ENCODE data around the gene GATA5.
"Not testable (repeated sequence)": the region's sequence is repeated elsewhere in the genome, so short reads cannot be mapped to it uniquely, and the experiment has no call there.

Gene GATA5

GRCh38 chr20:62495749-62496567 is 20.2 kb upstream of the GATA5 start:
- H3K4me3 ChIP-seq (ENCODE audit: low read length in 2 of 2) = no peak overlapping the region
- no peak overlapping the region for H3K27ac ChIP-seq (ENCODE audit: low read depth in 2 of 2, low read length in 2 of 2)
- no peaks in the 10 kb centered on the region for H3K36me3 ChIP-seq (ENCODE audit: control insufficient read depth in 2 of 2, insufficient read depth in 2 of 2, low read length in 2 of 2)
- peaks cover 3 to 4% of the 10 kb centered on the region in 2 donors for H3K4me1 ChIP-seq (ENCODE audit: control insufficient read depth in 2 of 2, insufficient read depth in 2 of 2, low read length in 2 of 2)
- no peaks in the 10 kb centered on the region for H3K9me3 ChIP-seq (ENCODE audit: control insufficient read depth in 2 of 2, low read length in 2 of 2)
- H3K27me3 ChIP-seq (ENCODE audit: control insufficient read depth in 2 of 2, insufficient read depth in 2 of 2, low read length in 2 of 2) = peaks cover 0 to under 1% of the 10 kb centered on the region in 2 donors
- H3K9ac ChIP-seq (ENCODE audit: low read depth in 1 of 2, low read length in 2 of 2) = no peak overlapping the region

GRCh38 chr20:62494980-62495748 is 19.4 kb upstream of the GATA5 start:
- Histone ChIP-seq H3K27me3 (ENCODE audit: control insufficient read depth in 2 of 2, insufficient read depth in 2 of 2, low read length in 2 of 2) (peaks cover 0 to 2% of the 10 kb centered on the region in 2 donors), H3K4me1 (ENCODE audit: control insufficient read depth in 2 of 2, insufficient read depth in 2 of 2, low read length in 2 of 2) (peaks cover 0 to 4% of the 10 kb centered on the region in 2 donors), H3K4me3 (ENCODE audit: low read length in 2 of 2) (no peak overlapping the region), H3K36me3 (ENCODE audit: control insufficient read depth in 2 of 2, insufficient read depth in 2 of 2, low read length in 2 of 2) (no peaks in the 10 kb centered on the region), H3K9ac (ENCODE audit: low read depth in 1 of 2, low read length in 2 of 2) (no peak overlapping the region), H3K9me3 (ENCODE audit: control insufficient read depth in 2 of 2, low read length in 2 of 2) (no peaks in the 10 kb centered on the region), H3K27ac (ENCODE audit: low read depth in 2 of 2, low read length in 2 of 2) (no peak overlapping the region)

GRCh38 chr20:62494537-62494936 is 18.7 kb upstream of the GATA5 start:
- no peak overlapping the region for H3K4me3 ChIP-seq (ENCODE audit: low read length in 2 of 2)
- no peak overlapping the region for H3K27ac ChIP-seq (ENCODE audit: low read depth in 2 of 2, low read length in 2 of 2)
- no peaks in the 10 kb centered on the region for H3K9me3 ChIP-seq (ENCODE audit: control insufficient read depth in 2 of 2, low read length in 2 of 2)
- H3K27me3 ChIP-seq (ENCODE audit: control insufficient read depth in 2 of 2, insufficient read depth in 2 of 2, low read length in 2 of 2) = peaks cover 0 to 2% of the 10 kb centered on the region in 2 donors
- H3K36me3 ChIP-seq (ENCODE audit: control insufficient read depth in 2 of 2, insufficient read depth in 2 of 2, low read length in 2 of 2) = no peaks in the 10 kb centered on the region
- H3K4me1 ChIP-seq (ENCODE audit: control insufficient read depth in 2 of 2, insufficient read depth in 2 of 2, low read length in 2 of 2) = peaks cover 2 to 4% of the 10 kb centered on the region in 2 donors
- no peak overlapping the region for H3K9ac ChIP-seq (ENCODE audit: low read depth in 1 of 2, low read length in 2 of 2)

GRCh38 chr20:62493886-62494285 is 18.1 kb upstream of the GATA5 start:
- H3K27me3 ChIP-seq (ENCODE audit: control insufficient read depth in 2 of 2, insufficient read depth in 2 of 2, low read length in 2 of 2) = peaks cover 0 to 2% of the 10 kb centered on the region in 2 donors
- no peak overlapping the region for H3K4me3 ChIP-seq (ENCODE audit: low read length in 2 of 2)
- no peak overlapping the region for H3K27ac ChIP-seq (ENCODE audit: low read depth in 2 of 2, low read length in 2 of 2)

GRCh38 chr20:62493253-62493885 is 17.6 kb upstream of the GATA5 start:
- Histone ChIP-seq H3K9ac (ENCODE audit: low read depth in 1 of 2, low read length in 2 of 2) (no peak overlapping the region), H3K4me3 (ENCODE audit: low read length in 2 of 2) (no peak overlapping the region), H3K9me3 (ENCODE audit: control insufficient read depth in 2 of 2, low read length in 2 of 2) (no peaks in the 10 kb centered on the region), H3K27ac (ENCODE audit: low read depth in 2 of 2, low read length in 2 of 2) (no peak overlapping the region), H3K36me3 (ENCODE audit: control insufficient read depth in 2 of 2, insufficient read depth in 2 of 2, low read length in 2 of 2) (no peaks in the 10 kb centered on the region), H3K4me1 (ENCODE audit: control insufficient read depth in 2 of 2, insufficient read depth in 2 of 2, low read length in 2 of 2) (peaks cover 2 to 4% of the 10 kb centered on the region in 2 donors), H3K27me3 (ENCODE audit: control insufficient read depth in 2 of 2, insufficient read depth in 2 of 2, low read length in 2 of 2) (peaks cover 2% of the 10 kb centered on the region in 2 donors)

More at GRCh38 chr20:62493886-62494285, 18.1 kb upstream of the GATA5 start:
- H3K9me3 ChIP-seq (ENCODE audit: control insufficient read depth in 2 of 2, low read length in 2 of 2) = no peaks in the 10 kb centered on the region
- H3K9ac ChIP-seq (ENCODE audit: low read depth in 1 of 2, low read length in 2 of 2) = no peak overlapping the region
- H3K4me1 ChIP-seq (ENCODE audit: control insufficient read depth in 2 of 2, insufficient read depth in 2 of 2, low read length in 2 of 2) = peaks cover 2 to 4% of the 10 kb centered on the region in 2 donors
- no peaks in the 10 kb centered on the region for H3K36me3 ChIP-seq (ENCODE audit: control insufficient read depth in 2 of 2, insufficient read depth in 2 of 2, low read length in 2 of 2)

GRCh38 chr20:62492711-62493110 is 16.9 kb upstream of the GATA5 start:
- Histone ChIP-seq H3K27ac (ENCODE audit: low read depth in 2 of 2, low read length in 2 of 2) (no peak overlapping the region), H3K36me3 (ENCODE audit: control insufficient read depth in 2 of 2, insufficient read depth in 2 of 2, low read length in 2 of 2) (no peaks in the 10 kb centered on the region), H3K9ac (ENCODE audit: low read depth in 1 of 2, low read length in 2 of 2) (no peak overlapping the region), H3K4me3 (ENCODE audit: low read length in 2 of 2) (no peak overlapping the region), H3K27me3 (ENCODE audit: control insufficient read depth in 2 of 2, insufficient read depth in 2 of 2, low read length in 2 of 2) (peaks cover 6 to 7% of the 10 kb centered on the region in 2 donors), H3K9me3 (ENCODE audit: control insufficient read depth in 2 of 2, low read length in 2 of 2) (no peaks in the 10 kb centered on the region), H3K4me1 (ENCODE audit: control insufficient read depth in 2 of 2, insufficient read depth in 2 of 2, low read length in 2 of 2) (peaks cover 2 to 4% of the 10 kb centered on the region in 2 donors)

- H3K9ac ChIP-seq (ENCODE audit: low read depth in 1 of 2, low read length in 2 of 2); H3K27ac ChIP-seq (ENCODE audit: low read depth in 2 of 2, low read length in 2 of 2); H3K36me3 ChIP-seq (ENCODE audit: control insufficient read depth in 2 of 2, insufficient read depth in 2 of 2, low read length in 2 of 2); H3K9me3 ChIP-seq (ENCODE audit: control insufficient read depth in 2 of 2, low read length in 2 of 2); H3K4me3 ChIP-seq (ENCODE audit: low read length in 2 of 2); H3K4me1 ChIP-seq (ENCODE audit: control insufficient read depth in 2 of 2, insufficient read depth in 2 of 2, low read length in 2 of 2): not testable (repeated sequence)
- peaks cover 9 to 13% of the 10 kb centered on the region in 2 donors for H3K27me3 ChIP-seq (ENCODE audit: control insufficient read depth in 2 of 2, insufficient read depth in 2 of 2, low read length in 2 of 2)
Observed at GRCh38 chr20:62490783-62491182, 15.0 kb upstream of the GATA5 start.

GRCh38 chr20:62489932-62490263 is 14.1 kb upstream of the GATA5 start:
- Histone ChIP-seq H3K36me3 (ENCODE audit: control insufficient read depth in 2 of 2, insufficient read depth in 2 of 2, low read length in 2 of 2) (no peaks in the 10 kb centered on the region), H3K9ac (ENCODE audit: low read depth in 1 of 2, low read length in 2 of 2) (no peak overlapping the region), H3K27me3 (ENCODE audit: control insufficient read depth in 2 of 2, insufficient read depth in 2 of 2, low read length in 2 of 2) (peaks cover 13 to 15% of the 10 kb centered on the region in 2 donors), H3K27ac (ENCODE audit: low read depth in 2 of 2, low read length in 2 of 2) (no peak overlapping the region), H3K4me3 (ENCODE audit: low read length in 2 of 2) (no peak overlapping the region), H3K9me3 (ENCODE audit: control insufficient read depth in 2 of 2, low read length in 2 of 2) (no peaks in the 10 kb centered on the region), H3K4me1 (ENCODE audit: control insufficient read depth in 2 of 2, insufficient read depth in 2 of 2, low read length in 2 of 2) (peaks cover 0 to 2% of the 10 kb centered on the region in 2 donors)

- Histone ChIP-seq H3K4me3 (ENCODE audit: low read length in 2 of 2) (no peak overlapping the region), H3K4me1 (ENCODE audit: control insufficient read depth in 2 of 2, insufficient read depth in 2 of 2, low read length in 2 of 2) (peaks cover 0 to 2% of the 10 kb centered on the region in 2 donors), H3K27me3 (ENCODE audit: control insufficient read depth in 2 of 2, insufficient read depth in 2 of 2, low read length in 2 of 2) (peaks cover 15 to 18% of the 10 kb centered on the region in 2 donors), H3K9ac (ENCODE audit: low read depth in 1 of 2, low read length in 2 of 2) (no peak overlapping the region), H3K27ac (ENCODE audit: low read depth in 2 of 2, low read length in 2 of 2) (no peak overlapping the region), H3K36me3 (ENCODE audit: control insufficient read depth in 2 of 2, insufficient read depth in 2 of 2, low read length in 2 of 2) (no peaks in the 10 kb centered on the region), H3K9me3 (ENCODE audit: control insufficient read depth in 2 of 2, low read length in 2 of 2) (no peaks in the 10 kb centered on the region)
Observed at GRCh38 chr20:62489186-62489931, 13.6 kb upstream of the GATA5 start.

All from mucosa of rectum (tissue), 2 donors.